Tongue (tissue), 2 donors: ENCODE measurements around the gene LSS. TPM values are rescaled to one million over a fixed set of nuclear protein-coding genes. Genes with fewer than 3 reads are reported as not detected.
A peak's percentile ranks its signal among the peaks of the same experiment; 100 is the strongest.
"Not testable (repeated sequence)": the region's sequence is repeated elsewhere in the genome, so short reads cannot be mapped to it uniquely, and the experiment has no call there.

Source experiments
- DNase-seq: peaks from one replicate; pipeline ENCODE4 v3.0.0-alpha.2; 2015
- total RNA-seq: library from RNA; depleted of rRNA; stranded (reverse); fragments of >200 nt; gene quantifications from one replicate; pipeline ENCODE4 v1.2.3, GENCODE V29; 2014

Gene LSS
- total RNA-seq, 1 donor from 2014 or later = 36.5 TPM

- DNase-seq = no peak
Measured at GRCh38 chr21:46185716-46186115, 42.9 kb downstream of the LSS start.

- peak; percentile 83 for DNase-seq
Measured at GRCh38 chr21:46184625-46185555, 43.7 kb downstream of the LSS start.

GRCh38 chr21:46183910-46184624, 44.5 kb downstream of the LSS start, which contains the start of gene SPATC1L:
TSS of gene SPATC1L (minus strand) at chr21:46184459. CDS start at chr21:46182816, 1,643 bp downstream.
- peak; percentile 80 for DNase-seq

GRCh38 chr21:46183337-46183909, 45.2 kb downstream of the LSS start:
- not testable (repeated sequence) for DNase-seq

- DNase-seq = no peak
Measured at GRCh38 chr21:46182548-46183336, 45.8 kb downstream of the LSS start.

GRCh38 chr21:46181953-46182547, 46.5 kb downstream of the LSS start:
- DNase-seq = no peak

- DNase-seq = no peak
Measured at GRCh38 chr21:46181436-46181835, 47.1 kb downstream of the LSS start.

- no peak for DNase-seq
Measured at GRCh38 chr21:46180778-46181391, 47.7 kb downstream of the LSS start.

- DNase-seq = no peak
Measured at GRCh38 chr21:46180079-46180722, 48.4 kb downstream of the LSS start.

GRCh38 chr21:46179708-46180078, 48.9 kb downstream of the LSS start:
- DNase-seq = no peak

- DNase-seq = no peak
Measured at GRCh38 chr21:46178961-46179360, 49.6 kb downstream of the LSS start.

- DNase-seq = not testable (repeated sequence)
Measured at GRCh38 chr21:46176443-46177129, 52.0 kb downstream of the LSS start.

- DNase-seq = no peak
Measured at GRCh38 chr21:46173573-46173972, 55.0 kb downstream of the LSS start.

- no peak for DNase-seq
Measured at GRCh38 chr21:46172863-46173528, 55.6 kb downstream of the LSS start.

- no peak for DNase-seq
Measured at GRCh38 chr21:46171996-46172862, 56.3 kb downstream of the LSS start.

- DNase-seq = no peak
Measured at GRCh38 chr21:46171585-46171984, 57.0 kb downstream of the LSS start.

GRCh38 chr21:46170436-46171193, 58.0 kb downstream of the LSS start:
- not testable (repeated sequence) for DNase-seq
